Measurements from ENCODE around the gene PEX3.
"Not testable (repeated sequence)": the region's sequence is repeated elsewhere in the genome, so short reads cannot be mapped to it uniquely, and the experiment has no call there.

The PEX3 gene

GRCh38 chr6:143507358-143508145 is 56.9 kb downstream of the PEX3 start:
- FAIRE-seq, result no peak

GRCh38 chr6:143510326-143510725 is 59.7 kb downstream of the PEX3 start:
- FAIRE-seq, result not testable (repeated sequence)

- FAIRE-seq, result no peak
Observed at GRCh38 chr6:143510991-143511891, 60.6 kb downstream of the PEX3 start, which contains the start of gene FUCA2. FUCA2 (minus strand) TSS chr6:143511720; CDS start chr6:143511634, 86 bp downstream.

GRCh38 chr6:143513410-143513809 is 62.8 kb downstream of the PEX3 start:
- FAIRE-seq, result no peak

- no peak for FAIRE-seq
Observed at GRCh38 chr6:143515061-143515760, 64.6 kb downstream of the PEX3 start.

- FAIRE-seq, result no peak
Observed at GRCh38 chr6:143515766-143516355, 65.3 kb downstream of the PEX3 start.

GRCh38 chr6:143516690-143517446 is 66.3 kb downstream of the PEX3 start:
- no peak for FAIRE-seq

GRCh38 chr6:143517447-143517773 is 66.8 kb downstream of the PEX3 start:
- no peak for FAIRE-seq

GRCh38 chr6:143522039-143522600 is 71.5 kb downstream of the PEX3 start:
- no peak for FAIRE-seq

GRCh38 chr6:143525356-143525755 is 74.8 kb downstream of the PEX3 start:
- FAIRE-seq, result no peak

GRCh38 chr6:143527677-143528076 is 77.1 kb downstream of the PEX3 start:
- FAIRE-seq, result no peak

- no peak for FAIRE-seq
Observed at GRCh38 chr6:143528164-143528811, 77.7 kb downstream of the PEX3 start.

GRCh38 chr6:143529095-143529494 is 78.5 kb downstream of the PEX3 start:
- FAIRE-seq, result no peak

- no peak for FAIRE-seq
Observed at GRCh38 chr6:143531720-143532499, 81.3 kb downstream of the PEX3 start.

- no peak for FAIRE-seq
Observed at GRCh38 chr6:143535189-143535614, 84.6 kb downstream of the PEX3 start.

- FAIRE-seq, result no peak
Observed at GRCh38 chr6:143536461-143536865, 85.9 kb downstream of the PEX3 start.

- FAIRE-seq, result no peak
Observed at GRCh38 chr6:143536866-143537691, 86.5 kb downstream of the PEX3 start.

GRCh38 chr6:143538374-143538773 is 87.8 kb downstream of the PEX3 start:
- no peak for FAIRE-seq

GRCh38 chr6:143539106-143539505 is 88.5 kb downstream of the PEX3 start:
- no peak for FAIRE-seq
